GM23338 (cell line): Measurements from ENCODE around the gene APOA1.

Source experiments
- CREB1 ChIP-seq: fragments of 250-450 bp; sonication (Bioruptor Pico); IDR thresholded peaks from 2 replicates; pipeline ENCODE4 v1.5.0; 2020; ENCODE audit warnings: low read depth, mild to moderate bottlenecking, moderate library complexity
- CTCF ChIP-seq, 2 experiments: fragments of 200-600 bp in 1 of 2; sonication (generic) in 1 of 2; conservative IDR thresholded peaks; 2 replicates each; pipeline versions ENCODE4 v1.5.1 to v1.6.1; 2016 to 2017; ENCODE audit warnings: antibody characterized with exemption in 2 of 2, low read depth in 2 of 2, mild to moderate bottlenecking in 2 of 2, moderate library complexity in 1 of 2
- EZH2 ChIP-seq: fragments of 200-600 bp; sonication (generic); IDR thresholded peaks from one replicate; pipeline ENCODE4 v1.8.0; 2017; ENCODE audit warnings: antibody characterized with exemption, mild to moderate bottlenecking, low read depth; ENCODE audit not compliant: unreplicated experiment
- EZH2phosphoT487 ChIP-seq: fragments of 200-600 bp; sonication (generic); IDR thresholded peaks from one replicate; pipeline ENCODE4 v1.8.1; 2018; ENCODE audit warnings: antibody characterized with exemption; ENCODE audit not compliant: unreplicated experiment
- JUNB ChIP-seq: IDR thresholded peaks from one replicate; pipeline ENCODE4 v1.6.1; 2016; ENCODE audit warnings: antibody characterized with exemption; ENCODE audit not compliant: unreplicated experiment
- POLR2AphosphoS5 ChIP-seq: IDR thresholded peaks from 2 replicates; pipeline ENCODE4 v1.6.1; 2016; ENCODE audit warnings: antibody characterized with exemption, low read depth
- REST ChIP-seq: IDR thresholded peaks from one replicate; pipeline ENCODE4 v1.6.1; 2018; ENCODE audit warnings: antibody characterized with exemption; ENCODE audit not compliant: unreplicated experiment
- STAT1 ChIP-seq: IDR thresholded peaks from one replicate; pipeline ENCODE4 v1.6.1; 2016; ENCODE audit warnings: antibody characterized with exemption; ENCODE audit not compliant: unreplicated experiment
- ZNF462 ChIP-seq: fragments of 250-450 bp; sonication (Bioruptor Pico); IDR thresholded peaks from 2 replicates; pipeline ENCODE4 v1.5.0; 2020; ENCODE audit warnings: mild to moderate bottlenecking, moderate library complexity

- TF ChIP-seq REST (no peak), CTCF (conservative IDR thresholded peaks at IDR 0.05; ENCODE audit: low read depth in 2 of 2) (no peak), POLR2AphosphoS5 (no peak), EZH2 (no peak), EZH2phosphoT487 (no peak), JUNB (no peak), CREB1 (no peak), ZNF462 (CRISPR knock-in tag) (no peak), STAT1 (no peak)
These were observed 16.1 kb upstream of the APOA1 start for GRCh38 chr11:116853461-116854073.
